NOMO-1 treated with DMSO at 0.1 percent for 48 hours (cell line): ENCODE results near the gene ERGIC3.

Source experiments
- DNase-seq: peaks from one replicate; lab custom pipeline; 2025; ENCODE audit not compliant: unreplicated experiment; lab: John Stamatoyannopoulos, UW

The ERGIC3 gene

DNA sequence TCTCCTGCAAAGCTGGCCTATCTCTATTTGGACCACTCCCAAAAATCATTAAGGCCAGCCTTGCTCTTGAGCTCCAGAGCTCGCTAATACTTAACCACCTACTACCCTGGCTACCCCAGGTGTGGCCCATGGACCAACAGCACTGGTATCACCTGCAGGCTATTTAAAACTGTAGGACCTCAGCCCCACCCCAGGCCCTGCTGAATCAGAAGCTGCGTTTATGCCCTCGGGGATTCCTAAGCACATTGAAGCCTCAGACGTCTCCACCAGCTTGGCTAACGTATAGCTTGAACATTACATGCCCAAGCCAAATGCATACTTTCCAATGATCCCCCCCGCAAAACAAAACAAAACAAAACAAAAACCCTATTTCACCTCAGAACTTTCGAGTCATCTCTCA is 54.0 kb downstream of the ERGIC3 start:
- no peak for DNase-seq

DNA sequence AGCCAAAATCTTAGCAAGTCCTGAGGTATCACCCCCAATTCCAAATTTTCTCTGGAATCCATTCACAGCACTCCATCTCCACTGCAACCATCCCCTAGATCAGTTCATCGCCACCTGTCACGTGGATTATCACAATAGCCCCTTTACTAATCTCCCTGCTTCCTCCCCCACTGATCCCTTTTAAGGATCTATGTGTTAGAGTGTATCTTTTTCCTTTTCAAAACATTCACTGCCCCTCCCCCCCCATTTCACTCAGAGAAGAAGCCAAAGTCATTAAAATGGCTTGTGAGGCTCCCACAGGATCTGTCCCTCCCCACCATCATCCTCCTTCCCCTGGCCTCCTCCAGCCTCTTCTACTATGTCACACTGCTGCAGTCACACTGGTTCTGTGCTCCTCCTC is 55.3 kb downstream of the ERGIC3 start:
- no peak for DNase-seq

DNA sequence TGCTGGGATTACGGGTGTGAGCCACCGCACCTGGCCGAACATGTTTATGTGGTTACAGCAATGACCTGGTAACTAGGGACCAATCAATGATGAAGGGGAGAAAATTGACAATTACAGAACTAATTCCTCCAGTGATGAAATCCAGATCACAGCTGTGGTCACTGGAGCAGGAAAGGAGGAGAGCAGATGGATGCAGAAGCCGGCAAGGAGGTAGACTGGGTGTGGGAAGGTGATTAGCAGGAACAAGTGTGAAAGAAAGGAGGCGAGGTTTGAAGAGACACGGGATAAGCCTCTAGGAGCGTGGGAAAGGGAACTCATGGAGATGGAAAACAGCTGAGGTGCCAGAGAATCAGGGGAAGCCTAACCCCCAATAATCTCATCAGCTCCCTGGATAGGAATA is 56.6 kb downstream of the ERGIC3 start:
- no peak for DNase-seq

DNA sequence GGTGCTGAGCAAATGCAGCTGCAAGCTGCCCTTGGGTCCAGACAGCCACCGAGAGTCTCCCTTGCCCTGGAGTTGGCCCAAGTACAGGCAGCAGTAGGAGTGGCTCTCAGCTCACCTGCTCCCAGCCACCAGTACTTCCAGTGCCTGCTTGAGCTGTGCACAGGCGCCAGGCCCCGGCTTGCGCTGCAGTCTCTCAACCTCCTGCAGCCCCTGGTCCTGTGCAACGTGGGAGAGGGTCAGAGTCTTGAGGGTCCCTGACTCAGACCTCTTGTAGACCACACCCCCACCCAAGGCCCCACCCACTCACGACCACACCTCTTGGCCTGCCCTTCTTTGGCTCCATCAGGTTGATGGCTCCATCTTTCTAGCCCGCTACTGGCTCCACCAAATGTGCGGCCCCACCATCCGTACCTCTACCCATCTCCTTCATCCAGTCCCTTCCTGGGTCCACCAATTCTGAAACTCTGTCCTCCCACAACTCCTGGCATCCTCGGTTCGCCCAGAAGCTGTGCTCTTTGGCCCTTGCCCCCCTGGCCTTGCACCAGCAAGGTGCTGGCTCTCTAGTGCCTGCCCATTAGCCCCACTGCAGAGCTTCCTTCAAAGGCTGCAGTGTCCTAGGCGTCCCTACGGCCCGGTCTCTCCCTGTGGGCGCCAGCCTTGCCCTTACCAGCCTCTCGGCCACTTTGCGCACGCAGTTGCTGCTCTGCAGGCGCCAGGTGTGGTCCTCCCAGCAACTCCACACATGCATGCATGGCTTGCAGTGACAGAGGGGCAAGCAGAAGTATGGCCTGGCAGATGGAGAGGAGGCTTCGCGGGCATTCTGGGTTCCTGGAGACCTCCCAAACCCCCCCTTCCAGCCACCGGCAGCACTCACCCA is 57.3 kb downstream of the ERGIC3 start:
- no peak for DNase-seq

DNA sequence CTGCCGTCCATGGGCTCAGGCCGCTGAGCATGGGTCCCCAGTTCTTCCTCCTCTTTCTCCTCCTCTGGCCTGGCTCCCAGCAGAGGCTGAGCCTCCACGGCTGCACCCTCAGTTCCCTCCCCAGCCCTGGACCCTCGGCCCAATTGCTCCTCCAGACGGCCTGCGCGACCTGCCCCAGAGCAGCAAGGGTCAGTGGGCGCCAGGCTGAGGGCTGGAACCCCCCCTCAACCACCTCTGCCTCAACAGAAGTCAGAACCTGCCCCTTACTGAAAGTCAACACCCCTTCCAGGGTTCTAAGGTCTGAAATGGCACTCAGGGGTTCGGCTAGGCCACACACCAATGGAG is 57.9 kb downstream of the ERGIC3 start:
- DNase-seq = no peak

DNA sequence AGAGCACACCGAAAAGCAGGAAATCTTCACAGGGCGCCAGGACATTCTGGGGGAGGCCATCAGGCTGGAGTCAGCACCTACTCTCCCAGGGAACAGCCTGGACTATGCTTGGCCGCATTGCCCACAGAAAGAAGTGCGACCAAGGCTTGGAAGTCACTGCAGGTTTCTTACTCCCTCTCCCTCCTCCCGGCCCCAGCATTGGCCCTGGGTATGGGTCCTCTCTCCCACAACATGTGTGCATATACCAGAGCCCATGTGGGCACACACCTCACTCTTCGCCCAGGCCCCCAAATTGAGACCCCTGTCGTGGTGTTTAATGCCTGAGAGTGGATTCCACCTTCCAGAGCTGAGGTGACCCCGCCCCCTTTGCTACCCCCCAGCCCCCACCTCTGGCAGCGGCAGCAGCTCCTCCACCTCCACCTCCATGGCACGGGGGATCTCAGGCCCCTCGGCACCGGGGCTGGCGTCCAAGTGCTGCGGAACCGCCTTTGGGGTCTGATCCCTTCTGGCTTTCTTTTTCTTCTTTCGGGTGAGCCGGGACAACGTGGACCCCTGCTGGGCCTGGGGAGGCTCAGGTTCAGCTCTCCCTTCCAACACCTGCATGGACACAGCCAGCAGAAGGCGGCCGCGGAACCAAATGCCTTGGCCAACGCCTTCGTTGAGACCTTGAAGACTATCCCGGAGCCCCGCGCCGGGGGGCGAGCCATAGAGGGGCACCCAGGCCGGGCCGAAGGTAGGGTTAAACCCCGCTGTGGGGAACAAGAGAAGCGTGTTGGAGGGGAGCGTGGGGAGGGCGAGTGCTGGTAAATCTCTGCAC is 58.5 kb downstream of the ERGIC3 start:
- no peak for DNase-seq

DNA sequence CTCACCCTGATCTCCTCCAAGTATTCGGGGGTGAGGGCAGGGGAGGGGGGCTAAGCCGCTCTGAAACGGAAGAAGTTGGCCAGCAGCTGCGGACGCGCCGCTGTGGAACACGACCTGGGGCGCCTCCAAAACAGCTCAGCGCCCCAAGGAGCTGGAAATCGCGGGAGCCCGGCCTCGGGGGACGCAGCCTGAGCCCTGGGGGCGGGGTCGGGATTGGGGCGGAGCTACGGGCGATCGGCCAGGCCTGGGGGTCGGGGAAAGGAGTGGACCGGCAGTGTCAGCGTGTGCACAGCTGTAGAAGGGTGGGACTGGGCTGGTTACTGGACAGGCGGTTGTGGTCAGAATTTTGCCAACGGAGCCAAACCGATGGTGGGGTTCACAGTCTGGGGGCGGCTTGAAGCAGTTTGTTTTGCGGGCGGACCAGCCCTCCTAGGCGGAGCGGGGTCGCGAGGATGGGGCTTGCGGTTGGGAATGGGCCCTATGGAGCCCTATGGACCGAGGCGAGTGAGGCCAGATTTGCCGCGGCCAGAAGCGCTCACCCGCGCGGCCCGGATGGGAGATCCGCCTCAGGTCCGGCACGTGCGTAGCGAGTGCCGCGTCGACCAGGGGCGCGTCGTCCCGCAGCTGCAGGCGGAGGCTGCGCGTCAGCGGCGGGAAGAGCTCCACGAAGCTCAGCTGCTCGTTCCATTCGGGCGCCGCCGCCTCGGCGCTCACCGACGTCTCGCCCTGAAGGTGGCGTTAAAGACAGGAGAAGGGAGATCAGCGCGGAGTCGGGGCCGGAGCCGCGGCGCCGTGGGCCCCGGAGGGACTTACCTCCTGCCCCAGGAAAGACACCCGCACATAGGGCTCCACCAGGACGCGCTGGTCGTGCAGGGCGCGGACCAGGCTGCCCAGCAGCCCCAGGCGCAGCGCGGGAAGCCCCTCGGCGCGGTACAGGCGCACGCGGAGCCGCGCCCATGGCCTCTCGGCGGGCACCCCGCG is 59.4 kb downstream of the ERGIC3 start:
- peak; percentile 72 for DNase-seq

DNA sequence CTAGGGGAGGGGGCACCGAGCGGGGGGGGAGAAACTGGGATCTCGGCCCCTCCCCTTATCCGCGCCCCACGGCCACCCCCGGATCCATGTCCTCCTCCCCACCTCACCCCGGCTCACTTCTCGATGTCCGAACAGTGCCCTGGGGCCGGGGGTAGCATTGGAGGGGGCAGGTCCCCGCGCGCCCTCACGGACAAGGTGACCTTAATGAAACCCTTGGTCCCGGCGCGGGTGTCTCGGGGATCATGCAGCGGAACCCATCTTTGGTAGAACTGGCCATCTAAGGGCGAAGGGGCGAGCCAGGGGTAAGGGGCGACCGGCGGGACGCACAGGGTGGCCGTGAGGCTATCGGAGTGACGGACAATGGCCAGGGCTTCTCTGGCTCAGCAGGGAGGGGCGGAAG is 60.1 kb downstream of the ERGIC3 start:
- no peak for DNase-seq

DNA sequence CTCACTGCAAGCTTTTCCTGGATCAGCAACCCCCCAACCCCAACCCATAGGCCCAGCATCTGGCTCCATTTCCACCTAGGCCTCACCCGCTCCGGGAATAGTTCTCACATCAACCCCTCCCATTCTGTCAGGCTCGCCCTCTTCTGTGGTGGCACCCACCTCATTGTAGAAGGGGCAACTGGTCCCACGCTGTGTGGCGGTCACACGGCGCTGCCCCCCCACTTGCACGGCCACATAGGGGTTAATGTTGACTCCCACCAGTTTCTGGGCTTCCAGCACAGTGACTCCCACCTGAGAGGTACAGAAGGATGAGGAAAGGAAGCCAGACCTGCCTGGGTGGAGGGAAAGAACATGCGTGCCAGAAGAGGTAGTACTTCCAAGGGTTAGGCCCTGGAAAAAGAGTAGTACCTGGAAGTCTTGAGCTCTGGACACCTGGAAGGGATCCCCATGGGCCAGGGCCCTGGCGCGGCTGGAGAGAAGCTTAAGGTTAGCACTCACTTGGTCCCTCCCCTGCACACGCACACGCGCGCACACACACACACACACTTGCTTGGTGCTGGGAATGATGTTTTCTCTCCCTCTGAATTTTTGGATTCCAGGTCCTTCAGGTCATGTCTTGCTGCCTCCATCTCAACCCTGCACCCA is 61.1 kb downstream of the ERGIC3 start:
- no peak for DNase-seq

DNA sequence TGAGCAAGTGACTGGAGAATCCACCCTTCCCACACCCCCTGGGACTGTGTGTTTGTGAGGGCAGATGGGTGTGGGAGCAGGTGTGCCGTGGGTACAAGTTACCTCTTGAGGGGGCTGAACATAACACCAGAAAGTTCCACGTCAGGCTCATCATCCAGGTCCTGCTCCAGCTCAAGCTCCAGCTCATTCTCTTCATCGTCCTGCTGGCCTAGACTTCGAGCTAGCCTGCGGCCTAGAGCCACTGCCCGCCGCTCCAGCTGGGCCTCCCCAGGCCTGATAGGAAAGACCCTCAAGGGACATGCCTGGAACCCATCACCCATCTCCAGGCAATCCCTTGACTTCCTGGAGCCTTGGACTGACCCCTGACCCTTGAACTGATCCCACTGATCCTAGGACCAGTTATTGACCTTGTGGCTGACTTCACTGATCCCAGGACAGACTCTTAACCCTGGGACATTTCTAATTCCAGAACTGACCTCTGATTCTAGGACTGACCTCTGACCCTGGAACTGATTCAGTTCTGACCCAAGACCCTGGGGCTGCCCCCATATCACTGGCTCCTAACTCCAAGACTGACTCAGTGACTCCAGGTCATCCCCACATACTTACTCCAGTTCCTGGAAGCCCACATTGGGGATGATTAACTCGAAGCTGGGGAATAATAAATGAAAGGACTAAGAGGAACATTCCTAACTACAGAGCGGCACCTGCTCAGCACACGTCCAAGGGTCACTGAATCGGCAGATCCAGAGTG is 62.0 kb downstream of the ERGIC3 start:
- DNase-seq = no peak

DNA sequence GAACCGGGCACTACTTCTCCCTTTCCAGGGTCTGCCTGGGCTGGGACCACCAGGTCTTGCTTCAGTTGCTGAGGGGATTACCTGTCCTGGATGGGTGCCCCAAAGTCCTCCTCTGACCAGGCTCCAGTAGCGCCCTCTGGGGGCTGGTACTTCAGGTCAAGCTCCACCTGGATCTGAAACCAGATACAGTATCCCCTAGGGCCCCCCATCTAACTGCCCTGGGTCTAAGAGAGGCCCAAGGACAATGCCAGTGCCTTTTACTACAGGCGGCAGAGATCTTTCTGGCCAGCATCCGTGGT is 62.5 kb downstream of the ERGIC3 start:
- DNase-seq = no peak

DNA sequence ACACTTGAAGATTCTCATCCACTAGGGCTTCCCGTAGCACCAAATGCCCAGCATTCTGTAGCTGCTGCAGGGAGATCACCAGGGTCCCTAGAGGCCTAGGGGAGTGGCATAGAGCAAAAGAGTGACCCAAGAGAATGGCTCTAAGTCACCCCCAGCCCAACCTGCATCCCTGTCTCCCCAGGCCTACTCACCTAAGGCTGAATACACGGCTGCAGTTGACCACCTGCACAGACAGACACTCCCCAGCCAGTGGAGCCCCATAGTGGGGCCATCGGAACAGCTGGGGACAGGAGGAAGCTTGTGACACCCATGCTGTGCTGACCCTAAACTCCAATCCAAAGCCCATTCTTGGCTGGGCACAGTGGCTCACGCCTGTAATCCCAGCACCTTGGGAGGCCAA is 64.2 kb downstream of the ERGIC3 start:
- no peak for DNase-seq
